ENCODE data around the gene TOX3.

TOX3 gene

DNA sequence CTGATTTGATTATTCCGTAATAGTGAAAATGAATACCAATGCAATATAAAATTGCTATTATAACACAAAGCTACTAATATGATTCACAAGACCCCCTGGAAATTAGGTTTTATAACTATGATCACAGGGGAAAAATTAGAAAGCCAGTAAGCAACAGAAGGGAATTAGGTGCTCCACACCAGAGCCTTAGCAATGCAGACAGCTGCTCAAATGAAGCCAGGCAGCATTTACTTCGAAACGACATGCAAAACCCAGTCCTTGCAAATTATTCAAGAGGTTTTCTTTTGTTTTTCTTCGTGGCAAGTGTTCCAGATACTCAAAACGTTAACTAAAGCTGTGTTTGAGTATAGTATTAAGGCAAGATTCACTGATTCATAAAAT, 47.9 kb downstream of the TOX3 start:
- Histone ChIP-seq H3K4me3 (ENCODE audit: low read depth, low read length) (no peak overlapping the region), H3K4me1 (ENCODE audit: control insufficient read depth in 1 of 2, insufficient read depth in 2 of 2, low read length in 2 of 2) (no peaks in the 10 kb centered on the region), H3K79me2 (ENCODE audit: control insufficient read depth, insufficient read depth, low read length, poor library complexity) (no peaks in the 10 kb centered on the region), H3K18ac (ENCODE audit: low read length) (no peak overlapping the region), H2AK5ac (ENCODE audit: low read length) (no peak overlapping the region), H4K12ac (ENCODE audit: low read depth, low read length) (no peak overlapping the region), H3K27me3 (ENCODE audit: insufficient read depth, low read length) (no peaks in the 10 kb centered on the region), H4K8ac (ENCODE audit: low read depth, low read length) (no peak overlapping the region), H3K4ac (ENCODE audit: low read depth, low read length) (no peak overlapping the region), H2BK120ac (ENCODE audit: insufficient read depth, low read length, poor library complexity) (no peak overlapping the region), H2BK5ac (ENCODE audit: low read depth, low read length, poor library complexity) (no peak overlapping the region), H3K27ac (ENCODE audit: low read depth, low read length) (no peak overlapping the region), H4K91ac (ENCODE audit: low read depth, low read length) (no peak overlapping the region), H3K9ac (ENCODE audit: low read length) (no peak overlapping the region), H3K14ac (ENCODE audit: low read length) (no peak overlapping the region), H3K4me2 (ENCODE audit: low read length) (no peak overlapping the region), H3K9me3 (ENCODE audit: insufficient read depth, low read depth, low read length) (no peaks in the 10 kb centered on the region), H2AFZ (ENCODE audit: insufficient read depth, low read length, poor library complexity) (no peak overlapping the region), H2BK12ac (ENCODE audit: low read length) (no peak overlapping the region), H3K79me1 (ENCODE audit: low read length) (no peaks in the 10 kb centered on the region), H3K23ac (ENCODE audit: low read length) (no peak overlapping the region), H3K36me3 (ENCODE audit: control insufficient read depth in 1 of 2, insufficient read depth in 2 of 2, low read length in 2 of 2) (no peaks in the 10 kb centered on the region)
- no CpG with 5 or more reads among the region's 5 CpGs for WGBS (ENCODE audit: extremely low coverage, insufficient coverage, insufficient read length)
- DNase-seq: no peak

DNA sequence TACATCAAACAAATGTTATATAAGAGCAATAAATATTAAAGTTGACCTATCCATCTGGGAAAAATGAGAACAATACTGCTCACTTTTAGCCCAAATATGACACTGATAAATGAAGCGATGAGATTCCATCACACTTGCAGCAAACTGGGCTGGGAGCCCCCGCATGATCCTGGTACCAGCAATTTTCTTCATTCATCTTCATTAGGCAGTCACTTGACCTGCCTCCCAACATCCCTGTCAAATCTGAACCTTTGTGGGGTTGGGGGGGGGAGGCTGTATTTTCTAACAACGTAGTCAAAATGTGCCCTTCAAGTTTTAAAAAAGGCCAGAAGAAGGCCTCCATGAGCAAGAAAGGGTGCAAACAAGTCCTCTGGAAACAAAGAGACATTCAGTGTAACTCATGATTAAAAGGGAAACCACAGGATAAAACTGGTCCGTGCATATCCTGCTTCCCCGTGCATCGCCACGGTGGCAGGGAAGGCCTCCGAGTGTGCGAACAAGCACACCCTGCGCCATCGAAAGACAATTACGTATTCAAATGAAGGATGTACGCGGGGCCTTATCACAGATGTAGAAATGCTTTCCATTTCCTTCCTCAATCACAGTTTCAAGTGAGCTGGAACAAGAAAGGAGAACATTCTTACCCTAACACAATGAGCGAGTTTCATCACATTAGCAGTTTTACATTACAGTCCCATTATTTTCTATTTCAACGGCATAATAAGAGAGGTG, 48.4 kb downstream of the TOX3 start:
- no peaks in the 10 kb centered on the region for H3K4me1 ChIP-seq (ENCODE audit: control insufficient read depth in 1 of 2, insufficient read depth in 2 of 2, low read length in 2 of 2)
- no peak overlapping the region for H3K4me2 ChIP-seq (ENCODE audit: low read length)
- no peaks in the 10 kb centered on the region for H3K79me2 ChIP-seq (ENCODE audit: control insufficient read depth, insufficient read depth, low read length, poor library complexity)
- no peak overlapping the region for H2BK5ac ChIP-seq (ENCODE audit: low read depth, low read length, poor library complexity)
- no CpG with 5 or more reads among the region's 16 CpGs for WGBS (ENCODE audit: extremely low coverage, insufficient coverage, insufficient read length)
- no peaks in the 10 kb centered on the region for H3K9me3 ChIP-seq (ENCODE audit: insufficient read depth, low read depth, low read length)
- no peak overlapping the region for H3K4me3 ChIP-seq (ENCODE audit: low read depth, low read length)
- H2BK12ac ChIP-seq (ENCODE audit: low read length): no peak overlapping the region
- no peak overlapping the region for H3K18ac ChIP-seq (ENCODE audit: low read length)
- H3K4ac ChIP-seq (ENCODE audit: low read depth, low read length): no peak overlapping the region
- DNase-seq: no peak
- no peaks in the 10 kb centered on the region for H3K27me3 ChIP-seq (ENCODE audit: insufficient read depth, low read length)
- no peak overlapping the region for H3K27ac ChIP-seq (ENCODE audit: low read depth, low read length)
- H3K36me3 ChIP-seq (ENCODE audit: control insufficient read depth in 1 of 2, insufficient read depth in 2 of 2, low read length in 2 of 2): no peaks in the 10 kb centered on the region
- H4K12ac ChIP-seq (ENCODE audit: low read depth, low read length): no peak overlapping the region
- H3K23ac ChIP-seq (ENCODE audit: low read length): no peak overlapping the region
- H2AFZ ChIP-seq (ENCODE audit: insufficient read depth, low read length, poor library complexity): no peak overlapping the region
- H4K8ac ChIP-seq (ENCODE audit: low read depth, low read length): no peak overlapping the region
- no peak overlapping the region for H3K9ac ChIP-seq (ENCODE audit: low read length)
- no peak overlapping the region for H2AK5ac ChIP-seq (ENCODE audit: low read length)
- H3K14ac ChIP-seq (ENCODE audit: low read length): no peak overlapping the region
- H3K79me1 ChIP-seq (ENCODE audit: low read length): no peaks in the 10 kb centered on the region
- H2BK120ac ChIP-seq (ENCODE audit: insufficient read depth, low read length, poor library complexity): no peak overlapping the region
- no peak overlapping the region for H4K91ac ChIP-seq (ENCODE audit: low read depth, low read length)

DNA sequence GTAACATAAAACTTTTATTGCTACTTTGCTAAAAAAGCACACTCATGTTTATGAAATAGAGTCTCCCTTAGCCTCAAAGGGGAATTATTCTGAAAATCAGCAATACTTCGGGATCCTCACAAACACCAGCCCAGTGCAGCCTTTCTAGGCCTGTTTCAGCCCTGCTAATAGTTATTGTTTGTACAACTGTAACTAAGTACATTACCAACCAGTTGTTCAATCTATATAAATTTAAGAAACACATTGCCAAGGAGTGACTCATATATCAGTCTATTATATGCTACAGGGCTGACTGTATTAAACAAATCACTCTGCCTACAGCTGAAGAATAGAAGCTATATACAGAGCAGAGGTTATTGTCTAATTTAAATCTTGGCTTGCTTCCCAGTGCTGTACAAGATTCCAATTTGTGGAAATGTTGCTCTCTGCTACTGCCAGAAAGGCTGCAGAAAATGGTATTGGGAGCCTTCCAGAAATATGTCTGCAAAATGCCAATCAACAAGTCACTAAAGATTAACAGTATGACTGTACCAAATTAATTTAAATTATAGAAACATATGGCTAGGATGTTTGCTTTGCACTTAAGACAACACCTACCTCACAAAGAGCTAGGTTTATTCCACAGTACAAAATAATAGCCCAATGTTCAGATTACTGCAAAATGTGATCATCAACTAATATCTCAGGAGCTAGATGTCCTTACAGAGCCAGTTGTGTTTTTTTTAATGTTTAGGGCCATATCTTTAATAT, 49.7 kb downstream of the TOX3 start:
- H3K23ac ChIP-seq (ENCODE audit: low read length): no peak overlapping the region
- no CpG with 5 or more reads among the region's 1 CpG for WGBS (ENCODE audit: extremely low coverage, insufficient coverage, insufficient read length)

DNA sequence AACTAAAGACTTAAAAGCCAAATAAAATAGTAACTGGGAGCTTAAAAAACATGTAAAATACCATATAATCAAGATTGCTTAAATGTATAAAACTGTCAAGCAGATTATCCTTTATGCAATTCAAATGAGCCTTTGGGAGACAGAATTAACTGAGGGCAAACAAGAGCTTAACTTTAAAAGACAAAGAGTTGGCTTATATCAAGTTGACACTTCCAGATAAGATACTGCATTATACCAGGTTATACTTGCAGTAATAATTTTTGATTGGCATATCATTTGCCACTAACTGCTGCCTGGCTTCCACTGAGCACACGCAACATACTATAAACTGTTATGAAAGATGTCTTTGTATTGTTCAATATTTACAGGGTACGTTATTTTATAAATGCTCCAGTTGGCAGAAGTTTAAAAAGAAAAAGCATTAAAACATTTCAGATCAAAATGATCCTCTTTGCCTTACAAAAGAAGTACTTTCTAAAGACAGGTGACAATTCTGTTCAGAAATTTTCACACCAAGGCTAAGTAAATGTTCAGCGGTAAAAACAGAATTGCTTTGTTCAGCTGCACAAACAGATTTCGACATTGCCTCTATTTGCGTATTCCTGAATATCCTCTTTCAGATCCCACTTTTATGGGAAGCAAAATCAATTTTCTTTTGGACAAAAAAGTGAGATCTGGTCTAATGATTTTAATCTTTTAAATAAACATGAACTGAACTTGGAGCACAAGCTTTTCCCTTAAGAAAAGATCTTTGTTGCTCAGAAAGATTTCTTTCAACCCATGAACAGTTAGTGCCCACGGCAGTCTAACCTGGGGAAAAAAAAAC, 50.7 kb downstream of the TOX3 start:
- no peak overlapping the region for H2AFZ ChIP-seq (ENCODE audit: insufficient read depth, low read length, poor library complexity)
- no peak overlapping the region for H3K4ac ChIP-seq (ENCODE audit: low read depth, low read length)
- H3K36me3 ChIP-seq (ENCODE audit: control insufficient read depth in 1 of 2, insufficient read depth in 2 of 2, low read length in 2 of 2): no peaks in the 10 kb centered on the region
- no peak overlapping the region for H3K4me3 ChIP-seq (ENCODE audit: low read depth, low read length)
- no peak overlapping the region for H2BK120ac ChIP-seq (ENCODE audit: insufficient read depth, low read length, poor library complexity)
- H4K8ac ChIP-seq (ENCODE audit: low read depth, low read length): no peak overlapping the region
- no peak overlapping the region for H2BK12ac ChIP-seq (ENCODE audit: low read length)
- H3K27ac ChIP-seq (ENCODE audit: low read depth, low read length): no peak overlapping the region
- H3K9ac ChIP-seq (ENCODE audit: low read length): no peak overlapping the region
- H4K91ac ChIP-seq (ENCODE audit: low read depth, low read length): no peak overlapping the region
- no peaks in the 10 kb centered on the region for H3K4me1 ChIP-seq (ENCODE audit: control insufficient read depth in 1 of 2, insufficient read depth in 2 of 2, low read length in 2 of 2)
- DNase-seq: no peak
- H3K4me2 ChIP-seq (ENCODE audit: low read length): no peak overlapping the region
- H3K23ac ChIP-seq (ENCODE audit: low read length): no peak overlapping the region
- H2BK5ac ChIP-seq (ENCODE audit: low read depth, low read length, poor library complexity): no peak overlapping the region
- H3K79me2 ChIP-seq (ENCODE audit: control insufficient read depth, insufficient read depth, low read length, poor library complexity): no peaks in the 10 kb centered on the region
- no peak overlapping the region for H3K18ac ChIP-seq (ENCODE audit: low read length)
- H4K12ac ChIP-seq (ENCODE audit: low read depth, low read length): no peak overlapping the region
- no peaks in the 10 kb centered on the region for H3K9me3 ChIP-seq (ENCODE audit: insufficient read depth, low read depth, low read length)
- WGBS (ENCODE audit: extremely low coverage, insufficient coverage, insufficient read length): no CpG with 5 or more reads among the region's 6 CpGs
- H3K27me3 ChIP-seq (ENCODE audit: insufficient read depth, low read length): no peaks in the 10 kb centered on the region
- H3K79me1 ChIP-seq (ENCODE audit: low read length): no peaks in the 10 kb centered on the region
- H3K14ac ChIP-seq (ENCODE audit: low read length): no peak overlapping the region
- H2AK5ac ChIP-seq (ENCODE audit: low read length): no peak overlapping the region

More for the DNA sequence above, 49.7 kb downstream of the TOX3 start:
- H2AK5ac ChIP-seq (ENCODE audit: low read length): no peak overlapping the region
- H3K4me1 ChIP-seq (ENCODE audit: control insufficient read depth in 1 of 2, insufficient read depth in 2 of 2, low read length in 2 of 2): no peaks in the 10 kb centered on the region
- no peak overlapping the region for H3K18ac ChIP-seq (ENCODE audit: low read length)
- H3K4ac ChIP-seq (ENCODE audit: low read depth, low read length): no peak overlapping the region
- H3K27ac ChIP-seq (ENCODE audit: low read depth, low read length): no peak overlapping the region
- H3K79me2 ChIP-seq (ENCODE audit: control insufficient read depth, insufficient read depth, low read length, poor library complexity): no peaks in the 10 kb centered on the region
- H4K12ac ChIP-seq (ENCODE audit: low read depth, low read length): no peak overlapping the region
- H3K36me3 ChIP-seq (ENCODE audit: control insufficient read depth in 1 of 2, insufficient read depth in 2 of 2, low read length in 2 of 2): no peaks in the 10 kb centered on the region
- no peak overlapping the region for H3K9ac ChIP-seq (ENCODE audit: low read length)
- no peak overlapping the region for H2AFZ ChIP-seq (ENCODE audit: insufficient read depth, low read length, poor library complexity)
- no peak overlapping the region for H3K4me3 ChIP-seq (ENCODE audit: low read depth, low read length)
- no peak overlapping the region for H3K14ac ChIP-seq (ENCODE audit: low read length)
- H2BK5ac ChIP-seq (ENCODE audit: low read depth, low read length, poor library complexity): no peak overlapping the region
- no peaks in the 10 kb centered on the region for H3K79me1 ChIP-seq (ENCODE audit: low read length)
- H2BK120ac ChIP-seq (ENCODE audit: insufficient read depth, low read length, poor library complexity): no peak overlapping the region
- no peak overlapping the region for H2BK12ac ChIP-seq (ENCODE audit: low read length)
- H4K8ac ChIP-seq (ENCODE audit: low read depth, low read length): no peak overlapping the region
- no peaks in the 10 kb centered on the region for H3K9me3 ChIP-seq (ENCODE audit: insufficient read depth, low read depth, low read length)
- no peak overlapping the region for H3K4me2 ChIP-seq (ENCODE audit: low read length)
- no peaks in the 10 kb centered on the region for H3K27me3 ChIP-seq (ENCODE audit: insufficient read depth, low read length)
- DNase-seq: no peak
- no peak overlapping the region for H4K91ac ChIP-seq (ENCODE audit: low read depth, low read length)
